Activated T-cell treated with anti-CD3 and anti-CD28 coated beads, Interleukin-2, amount 50 U/mL, for 72 hours (primary cell): Measurements from ENCODE around the gene CIRBP. TPM values are rescaled to one million over a fixed set of nuclear protein-coding genes. Genes with fewer than 3 reads are reported as not detected.

Experiments used
- ATAC-seq, 2 donors: fragments of 150-1000 bp; cut with Tn5 transposase; replicated peaks in 1 of 2; 2 replicates each; pipeline ENCODE4 v1.10.0; 2021; ENCODE audit warnings: moderate library complexity in 2 of 2, mild to moderate bottlenecking in 1 of 2
- DNase-seq, 2 donors: peaks; one replicate each; pipeline ENCODE4 v3.0.0; 2021 to 2022; ENCODE audit warnings: mixed read lengths in 1 of 2
- H3K27ac Mint-ChIP-seq: one replicate; pipeline ENCODE4 v1.8.0; 2022; ENCODE audit warnings: mild to moderate bottlenecking, moderate library complexity, mixed read lengths
- H3K27me3 Mint-ChIP-seq: one replicate; pipeline ENCODE4 v1.8.0; 2022; ENCODE audit warnings: low read depth, mixed read lengths
- H3K36me3 Mint-ChIP-seq, 2 donors: one replicate each; pipeline ENCODE4 v1.8.0; 2022; ENCODE audit warnings: mixed read lengths in 2 of 2, mild to moderate bottlenecking in 1 of 2; ENCODE audit not compliant: insufficient read depth in 2 of 2
- H3K4me1 Mint-ChIP-seq: one replicate; pipeline ENCODE4 v1.8.0; 2022; ENCODE audit warnings: low read depth, mixed read lengths
- H3K4me3 Mint-ChIP-seq, 2 donors: one replicate each; pipeline ENCODE4 v1.8.0; 2022; ENCODE audit warnings: mild to moderate bottlenecking in 2 of 2, mixed read lengths in 2 of 2, moderate library complexity in 2 of 2
- H3K9me3 Mint-ChIP-seq, 2 donors: one replicate each; pipeline ENCODE4 v1.8.0; 2022; ENCODE audit warnings: mixed read lengths in 2 of 2
- total RNA-seq, 2 donors: library from RNA; stranded (reverse); gene quantifications; one replicate each; pipeline ENCODE4 v1.2.3, GENCODE V29; 2022

CIRBP gene
- total RNA-seq, 2 donors from 2014 or later: 400 to 456 TPM

DNA sequence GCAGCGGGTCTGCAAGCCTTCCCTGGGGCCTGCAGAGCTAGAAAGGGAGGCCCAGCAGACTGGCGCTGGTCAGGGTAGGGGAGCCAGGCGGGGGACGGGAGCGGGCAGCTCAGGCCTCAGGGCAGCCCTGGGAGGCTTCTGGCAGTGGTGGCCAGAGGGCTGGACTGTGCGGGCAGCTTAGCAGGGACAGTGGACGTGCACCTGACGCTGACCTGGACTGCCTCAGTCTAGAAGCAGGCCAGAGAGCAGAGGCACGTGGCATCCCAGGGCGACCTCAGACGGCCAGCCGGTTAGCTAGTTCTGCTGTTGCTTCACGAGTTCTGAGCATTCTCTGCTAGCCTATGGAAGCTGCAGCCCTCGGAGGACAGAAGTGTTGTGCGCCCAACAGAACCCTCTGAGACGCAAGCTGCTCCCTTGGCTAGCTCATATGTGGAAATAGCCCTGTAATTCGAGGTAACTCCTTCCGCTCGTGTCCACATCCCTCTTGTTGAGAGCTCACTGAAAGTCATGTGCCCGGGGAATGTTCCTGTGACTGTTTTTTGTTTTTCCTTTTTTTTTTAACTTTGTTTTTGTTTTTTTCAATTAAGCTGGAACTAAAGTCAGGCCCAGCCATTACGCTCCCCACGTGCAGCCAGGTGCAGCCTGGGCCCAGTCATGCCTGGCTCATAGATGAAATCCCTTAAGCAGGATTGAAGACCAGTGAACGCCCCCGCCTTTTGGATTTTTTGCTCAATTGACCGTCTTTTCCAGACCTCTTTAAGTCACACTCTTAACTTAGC is 4.3 kb downstream of the CIRBP start:
- Mint-ChIP-seq H3K36me3 (peaks cover 18 to 33% of the 10 kb centered on the region in 2 donors), H3K27ac (peak overlapping the region; percentile 74), H3K4me3 (peak overlapping the region; percentile 64 to 78), H3K27me3 (no peaks in the 10 kb centered on the region), H3K4me1 (peaks cover 68% of the 10 kb centered on the region), H3K9me3 (no peaks in the 10 kb centered on the region)
- ATAC-seq: no peak
- DNase-seq: no peak

GRCh38 chr19:1274081-1274851 is 5.1 kb downstream of the CIRBP start:
- H3K27ac Mint-ChIP-seq: peak overlapping the region; percentile 79
- H3K4me3 Mint-ChIP-seq: peak overlapping the region; percentile 78 to 88
- H3K9me3 Mint-ChIP-seq: no peaks in the 10 kb centered on the region
- DNase-seq (no peak), ATAC-seq (no peak)
- peaks cover 63% of the 10 kb centered on the region for H3K4me1 Mint-ChIP-seq
- H3K27me3 Mint-ChIP-seq: no peaks in the 10 kb centered on the region
- H3K36me3 Mint-ChIP-seq: peaks cover 18 to 33% of the 10 kb centered on the region in 2 donors

DNA sequence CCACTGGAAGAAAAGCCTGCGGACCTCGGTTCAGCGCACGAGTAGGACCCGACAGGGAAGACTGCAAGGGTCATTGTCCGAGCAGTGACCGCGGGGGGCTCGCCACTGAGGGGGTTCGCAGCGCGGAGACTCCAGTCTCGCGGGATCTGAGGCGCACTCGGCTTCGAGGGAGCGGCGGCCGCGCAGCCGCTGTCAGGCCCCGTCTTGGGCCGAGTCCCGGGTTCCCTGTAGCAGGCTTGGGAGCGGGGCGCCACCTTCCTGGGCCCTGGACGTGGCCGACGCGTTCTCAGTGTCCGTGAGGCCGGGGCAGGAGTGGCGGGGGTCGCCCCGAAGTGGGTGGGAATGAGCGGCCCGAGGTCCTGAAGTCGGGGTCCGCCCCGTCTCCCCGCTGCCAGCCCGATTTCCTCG is 5.7 kb downstream of the CIRBP start:
- peak overlapping the region; percentile 78 to 88 for H3K4me3 Mint-ChIP-seq
- peaks cover 21 to 33% of the 10 kb centered on the region in 2 donors for H3K36me3 Mint-ChIP-seq
- peaks cover 69% of the 10 kb centered on the region for H3K4me1 Mint-ChIP-seq
- H3K27ac Mint-ChIP-seq: no peak overlapping the region
- no peaks in the 10 kb centered on the region for H3K27me3 Mint-ChIP-seq
- DNase-seq: no peak
- no peaks in the 10 kb centered on the region for H3K9me3 Mint-ChIP-seq
- no peak for ATAC-seq

DNA sequence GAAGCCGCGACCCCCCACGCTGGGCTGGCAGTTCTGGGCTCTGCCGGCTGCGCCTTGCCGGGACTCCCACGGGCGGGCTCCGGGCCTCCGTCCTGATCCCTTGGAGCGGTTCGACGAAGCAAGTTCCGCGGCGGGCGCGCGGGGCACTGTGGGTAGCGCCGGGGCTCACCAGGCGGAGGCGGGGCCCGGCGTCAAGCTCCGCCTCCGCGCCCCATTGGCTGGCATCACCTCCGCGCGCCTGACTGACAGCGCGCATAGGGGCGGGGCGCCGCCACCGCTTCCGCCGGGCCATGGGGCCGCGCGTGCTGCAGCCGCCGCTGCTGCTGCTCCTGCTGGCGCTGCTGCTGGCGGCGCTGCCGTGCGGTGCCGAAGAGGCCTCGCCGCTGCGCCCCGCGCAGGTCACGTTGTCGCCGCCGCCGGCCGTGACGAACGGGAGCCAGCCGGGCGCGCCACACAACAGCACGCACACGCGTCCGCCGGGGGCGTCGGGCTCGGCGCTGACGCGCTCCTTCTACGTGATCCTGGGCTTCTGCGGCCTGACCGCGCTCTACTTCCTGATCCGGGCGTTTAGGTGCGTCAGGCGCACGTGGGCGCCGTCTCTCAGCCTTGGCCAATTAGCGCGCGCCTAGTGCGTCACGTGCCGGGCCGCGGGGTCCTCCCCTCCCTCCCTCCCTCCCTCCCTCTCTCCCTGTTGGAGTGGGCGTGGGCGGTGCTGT is 6.3 kb downstream of the CIRBP start, which contains the start of gene FAM174C:
TSS of gene FAM174C (plus strand) at position 271 of the 716 bp plus-strand sequence. CDS start at position 291, 20 bp downstream.
- Mint-ChIP-seq H3K9me3 (no peaks in the 10 kb centered on the region), H3K27ac (peak within 1 kb of the TSS; percentile 87), H3K4me1 (peaks cover 70% of the 10 kb centered on the region), H3K4me3 (peak within 1 kb of the TSS; percentile 88 to 91), H3K27me3 (no peaks in the 10 kb centered on the region), H3K36me3 (peaks cover 17 to 30% of the 10 kb centered on the region in 2 donors)
- peak; percentile 86 to 87 for ATAC-seq
- peak; percentile 96 for DNase-seq

- DNase-seq (no peak), ATAC-seq (no peak)
- H3K27ac Mint-ChIP-seq: peak overlapping the region; percentile 87
- no peaks in the 10 kb centered on the region for H3K9me3 Mint-ChIP-seq
- H3K27me3 Mint-ChIP-seq: no peaks in the 10 kb centered on the region
- peaks cover 64% of the 10 kb centered on the region for H3K4me1 Mint-ChIP-seq
- H3K4me3 Mint-ChIP-seq: peak overlapping the region; percentile 88 to 91
- H3K36me3 Mint-ChIP-seq: peaks cover 15 to 23% of the 10 kb centered on the region in 2 donors
These were observed 7.0 kb downstream of the CIRBP start for GRCh38 chr19:1275976-1276627.

DNA sequence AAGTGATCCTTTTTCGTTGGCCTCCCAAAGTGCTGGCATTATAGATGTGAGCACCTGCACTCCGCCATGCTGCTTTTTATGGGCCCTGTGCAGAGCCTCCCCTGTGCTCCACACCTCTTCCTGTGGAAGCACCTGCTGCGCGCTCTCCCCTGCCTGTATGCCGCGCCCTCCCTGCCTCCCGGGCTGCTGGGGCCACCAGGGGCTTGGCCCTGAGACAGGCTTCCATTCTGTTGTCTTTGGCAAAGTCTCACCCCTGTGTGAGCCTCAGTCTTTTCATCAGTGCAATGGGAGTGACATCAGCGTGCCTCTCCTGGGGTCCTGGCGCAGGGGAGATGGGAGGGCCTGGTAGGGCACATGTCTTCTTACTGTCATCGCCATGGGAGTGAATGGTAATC is 7.5 kb downstream of the CIRBP start:
- no peak for ATAC-seq
- Mint-ChIP-seq H3K4me3 (peak overlapping the region; percentile 88 to 91), H3K36me3 (peaks cover 10 to 18% of the 10 kb centered on the region in 2 donors), H3K27ac (peak overlapping the region; percentile 87), H3K27me3 (no peaks in the 10 kb centered on the region), H3K4me1 (peaks cover 59% of the 10 kb centered on the region), H3K9me3 (no peaks in the 10 kb centered on the region)
- no peak for DNase-seq

GRCh38 chr19:1277061-1277460 is 7.9 kb downstream of the CIRBP start:
- no peak for ATAC-seq
- no peak overlapping the region for H3K27ac Mint-ChIP-seq
- peaks cover 10 to 18% of the 10 kb centered on the region in 2 donors for H3K36me3 Mint-ChIP-seq
- no peaks in the 10 kb centered on the region for H3K9me3 Mint-ChIP-seq
- peak overlapping the region; percentile 88 to 91 for H3K4me3 Mint-ChIP-seq
- no peaks in the 10 kb centered on the region for H3K27me3 Mint-ChIP-seq
- no peak for DNase-seq
- H3K4me1 Mint-ChIP-seq: peaks cover 55% of the 10 kb centered on the region

DNA sequence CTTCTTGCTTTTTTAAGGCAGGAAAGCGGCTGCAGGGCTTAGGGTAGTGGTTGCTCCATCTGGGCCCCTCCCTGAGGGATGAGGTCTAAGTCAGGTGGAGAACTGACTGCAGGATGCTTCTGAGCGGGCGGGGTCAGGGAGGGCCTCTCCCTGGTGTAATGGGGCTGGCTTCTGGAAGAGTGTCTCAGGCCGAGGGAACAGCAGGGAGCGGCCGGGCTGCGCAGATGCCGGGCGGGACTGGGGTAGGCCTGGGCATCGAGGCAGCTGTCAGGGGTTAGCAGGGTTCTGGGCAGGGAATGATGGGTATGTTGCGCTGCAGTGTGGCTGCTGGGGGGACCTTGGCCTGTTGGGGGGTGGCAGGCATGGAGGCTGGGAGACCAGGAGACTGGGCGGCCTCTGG is 8.9 kb downstream of the CIRBP start:
- no peak for DNase-seq
- Mint-ChIP-seq H3K9me3 (no peaks in the 10 kb centered on the region), H3K4me3 (no peak overlapping the region), H3K36me3 (peaks cover 6 to 10% of the 10 kb centered on the region in 2 donors), H3K27ac (no peak overlapping the region), H3K4me1 (peaks cover 46% of the 10 kb centered on the region), H3K27me3 (no peaks in the 10 kb centered on the region)
- no peak for ATAC-seq

GRCh38 chr19:1278713-1279660 is 9.9 kb downstream of the CIRBP start:
- Mint-ChIP-seq H3K9me3 (no peaks in the 10 kb centered on the region), H3K4me1 (peaks cover 37% of the 10 kb centered on the region), H3K36me3 (peaks cover 3 to 6% of the 10 kb centered on the region in 2 donors), H3K27me3 (peaks cover 1% of the 10 kb centered on the region), H3K27ac (peak overlapping the region; percentile 54), H3K4me3 (no peak overlapping the region)
- DNase-seq: no peak
- no peak for ATAC-seq

DNA sequence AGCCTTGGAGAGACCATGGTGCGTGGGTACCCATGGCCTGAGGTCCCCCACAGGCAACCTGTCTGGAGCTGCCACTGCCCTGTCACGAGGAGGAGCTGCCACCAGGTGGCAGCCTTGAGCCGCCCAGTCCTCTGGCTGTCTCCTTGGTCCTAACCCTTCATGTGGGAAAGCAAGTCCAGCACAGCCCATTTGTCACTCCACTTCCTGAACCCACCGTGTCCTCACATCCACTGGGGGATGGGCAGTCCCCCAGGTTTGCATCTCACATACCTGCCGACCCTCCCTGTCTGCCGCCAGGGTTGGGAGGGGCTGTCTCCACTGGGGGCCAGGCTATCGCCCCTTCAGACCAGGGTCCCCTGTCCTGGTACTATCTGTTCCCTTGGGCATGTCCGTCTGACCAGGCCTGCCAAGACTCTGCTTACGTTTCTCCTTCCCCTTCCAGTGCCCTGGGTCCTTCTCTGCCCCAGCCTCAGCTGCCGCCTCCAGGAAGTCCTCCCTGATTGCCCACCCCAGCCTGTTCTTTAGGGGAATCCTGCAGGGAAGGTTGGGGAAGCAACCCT is 10.7 kb downstream of the CIRBP start:
- peak in 1 of 2 donors; percentile 22 for ATAC-seq
- peaks cover 3 to 6% of the 10 kb centered on the region in 2 donors for H3K36me3 Mint-ChIP-seq
- H3K9me3 Mint-ChIP-seq: no peaks in the 10 kb centered on the region
- H3K4me3 Mint-ChIP-seq: no peak overlapping the region
- H3K4me1 Mint-ChIP-seq: peaks cover 30% of the 10 kb centered on the region
- H3K27me3 Mint-ChIP-seq: peaks cover 10% of the 10 kb centered on the region
- DNase-seq: peak; percentile 83 to 87
- H3K27ac Mint-ChIP-seq: peak overlapping the region; percentile 14

DNA sequence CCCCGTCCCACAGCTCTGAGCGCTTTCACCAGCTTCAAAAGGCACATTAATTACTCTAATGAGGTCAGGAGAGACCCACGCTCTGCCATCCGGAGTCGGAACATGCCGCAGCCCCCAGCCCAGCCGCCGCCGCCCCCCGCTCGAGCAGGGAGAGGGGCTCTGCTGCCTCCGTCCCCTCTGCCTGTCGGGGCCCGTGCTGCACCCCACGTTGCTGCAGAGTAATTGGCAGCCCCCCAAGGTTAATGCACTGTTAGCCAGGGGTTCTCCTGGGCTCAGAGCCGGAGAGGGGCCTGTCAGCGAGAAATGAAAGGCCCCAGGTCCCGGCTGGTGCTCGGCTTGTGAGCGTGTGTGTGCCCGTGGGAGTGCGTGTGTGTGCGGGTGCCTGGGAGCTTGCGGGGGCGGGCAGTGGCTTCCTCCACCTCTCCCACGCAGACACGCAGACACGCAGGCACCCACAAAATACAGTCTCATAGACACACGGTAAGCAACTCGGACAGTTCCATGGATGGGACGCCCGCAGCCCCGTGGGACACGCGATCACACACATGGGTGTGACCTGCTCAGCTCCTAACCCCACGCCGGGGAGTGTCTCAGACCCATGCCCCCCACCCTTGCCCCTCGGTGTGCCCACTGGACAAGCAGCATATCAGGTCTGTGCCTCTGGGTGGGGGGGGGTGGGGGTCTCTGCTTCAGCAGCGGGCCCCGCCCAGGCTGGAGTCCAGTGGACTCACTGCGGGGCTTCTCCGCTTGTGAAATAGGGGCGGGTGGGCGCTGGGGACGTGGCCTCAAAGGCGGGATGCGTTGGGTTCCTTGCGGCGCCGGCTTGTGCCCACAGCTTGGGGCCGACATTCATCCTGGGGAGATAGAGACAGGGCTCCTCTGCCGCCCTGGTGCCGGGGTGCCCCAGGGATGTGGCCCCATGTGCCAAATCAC is 11.8 kb downstream of the CIRBP start:
- Mint-ChIP-seq H3K4me1 (peaks cover 30% of the 10 kb centered on the region), H3K27me3 (peaks cover 15% of the 10 kb centered on the region), H3K27ac (no peak overlapping the region), H3K9me3 (no peaks in the 10 kb centered on the region), H3K36me3 (peaks cover 3 to 6% of the 10 kb centered on the region in 2 donors), H3K4me3 (no peak overlapping the region)
- no peak for DNase-seq
- ATAC-seq: no peak
